SU-DHL-6 (cell line): Measurements from ENCODE around the gene LRRC2.

Experiments
- EZH2phosphoT487 ChIP-seq: fragments of 200-600 bp; sonication (generic), shearing (Covaris generic); conservative IDR thresholded peaks from 2 replicates; pipeline ENCODE4 v1.6.1; 2018; ENCODE audit warnings: mild to moderate bottlenecking, antibody characterized with exemption, low read length, moderate library complexity, mixed read lengths
- TF ChIP-seq, protein P1 (sequence below): fragments of 200-600 bp; sonication (generic); IDR thresholded peaks from one replicate; pipeline ENCODE4 v1.5.1; 2017; ENCODE audit warnings: antibody characterized with exemption, mild to moderate bottlenecking, low read length, moderate library complexity; ENCODE audit not compliant: insufficient read depth, poor library complexity, severe bottlenecking

DNA sequence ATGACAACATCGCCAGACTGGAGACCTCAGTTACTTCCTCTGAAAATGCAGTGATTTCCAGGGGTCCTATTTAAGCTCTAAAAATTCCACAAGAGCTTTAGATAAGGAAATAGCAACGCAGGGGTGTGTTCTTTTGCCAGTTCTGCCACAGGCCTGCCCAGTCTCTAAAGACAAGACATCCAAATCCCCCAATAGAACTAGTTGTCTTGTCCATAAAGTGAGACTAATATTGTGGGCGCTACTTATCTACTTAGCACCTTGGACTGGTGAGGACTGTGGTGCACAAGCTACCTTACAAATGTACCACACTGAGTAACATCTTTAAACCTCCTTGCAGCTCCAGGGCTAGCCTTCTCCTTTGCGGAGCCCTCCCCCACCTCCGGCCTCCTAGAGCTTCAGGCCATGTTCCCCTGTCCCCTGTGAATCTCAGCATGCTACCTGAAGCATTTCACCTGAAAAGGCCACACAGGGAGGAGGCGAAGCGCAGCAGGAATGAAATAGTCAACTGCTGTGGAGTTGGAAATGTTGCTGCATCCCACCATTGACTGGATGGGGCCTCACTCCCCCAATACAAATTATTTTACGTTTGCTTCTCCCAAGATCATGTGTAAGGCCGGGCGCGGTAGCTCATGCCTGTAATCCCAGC is 9.6 kb upstream of the LRRC2 start:
- no peak for TF ChIP-seq EZH2phosphoT487
- TF ChIP-seq, protein P1, sequence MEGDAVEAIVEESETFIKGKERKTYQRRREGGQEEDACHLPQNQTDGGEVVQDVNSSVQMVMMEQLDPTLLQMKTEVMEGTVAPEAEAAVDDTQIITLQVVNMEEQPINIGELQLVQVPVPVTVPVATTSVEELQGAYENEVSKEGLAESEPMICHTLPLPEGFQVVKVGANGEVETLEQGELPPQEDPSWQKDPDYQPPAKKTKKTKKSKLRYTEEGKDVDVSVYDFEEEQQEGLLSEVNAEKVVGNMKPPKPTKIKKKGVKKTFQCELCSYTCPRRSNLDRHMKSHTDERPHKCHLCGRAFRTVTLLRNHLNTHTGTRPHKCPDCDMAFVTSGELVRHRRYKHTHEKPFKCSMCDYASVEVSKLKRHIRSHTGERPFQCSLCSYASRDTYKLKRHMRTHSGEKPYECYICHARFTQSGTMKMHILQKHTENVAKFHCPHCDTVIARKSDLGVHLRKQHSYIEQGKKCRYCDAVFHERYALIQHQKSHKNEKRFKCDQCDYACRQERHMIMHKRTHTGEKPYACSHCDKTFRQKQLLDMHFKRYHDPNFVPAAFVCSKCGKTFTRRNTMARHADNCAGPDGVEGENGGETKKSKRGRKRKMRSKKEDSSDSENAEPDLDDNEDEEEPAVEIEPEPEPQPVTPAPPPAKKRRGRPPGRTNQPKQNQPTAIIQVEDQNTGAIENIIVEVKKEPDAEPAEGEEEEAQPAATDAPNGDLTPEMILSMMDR, result no peak
